ENCODE data around the gene NAA11. TPM values are rescaled to one million over a fixed set of nuclear protein-coding genes. Genes with fewer than 3 reads are reported as not detected.

NAA11 gene
- total RNA-seq: not detected in 2 replicates
- long read RNA-seq: 0 reads

DNA sequence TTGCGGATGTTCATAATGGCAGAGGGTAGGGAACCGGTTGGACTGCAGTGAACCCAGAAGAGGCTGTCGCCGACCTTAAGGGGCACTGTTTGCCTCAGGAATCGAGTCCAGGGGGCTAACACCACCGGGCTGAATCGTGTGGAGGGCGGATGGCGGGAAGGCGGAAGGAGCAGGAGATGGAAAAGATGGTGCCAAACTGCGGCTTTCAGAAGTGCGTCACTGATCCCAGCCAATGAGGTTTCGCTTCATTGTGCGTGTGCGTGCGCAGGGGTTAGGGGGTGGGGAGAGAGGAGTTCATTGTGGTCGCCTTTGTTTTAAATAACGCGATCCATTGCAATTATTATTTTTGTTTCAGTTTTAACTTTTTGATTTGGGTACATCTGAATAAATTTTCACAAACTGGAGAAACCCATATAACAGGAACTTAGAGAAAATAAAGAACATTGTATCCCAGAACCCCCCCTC is at the start of gene NAA11:
Gene NAA11 (minus strand): TSS at position 198 of the 465 bp plus-strand sequence. CDS start 184 bp downstream, at position 14.
- Mint-ChIP-seq H3K9me3 (ENCODE audit: low read depth) (peaks cover 6% of the 10 kb centered on the region), H3K4me3 (ENCODE audit: low read depth) (no peak within 1 kb of the TSS), H3K27me3 (no peaks in the 10 kb centered on the region), H3K4me1 (ENCODE audit: low read depth) (peaks cover under 1% of the 10 kb centered on the region), H3K36me3 (ENCODE audit: insufficient read depth) (no peaks in the 10 kb centered on the region), H3K27ac (no peak within 1 kb of the TSS)
- no peak for DNase-seq (ENCODE audit: low spot score, unreplicated experiment)
- TF ChIP-seq, protein P1, sequence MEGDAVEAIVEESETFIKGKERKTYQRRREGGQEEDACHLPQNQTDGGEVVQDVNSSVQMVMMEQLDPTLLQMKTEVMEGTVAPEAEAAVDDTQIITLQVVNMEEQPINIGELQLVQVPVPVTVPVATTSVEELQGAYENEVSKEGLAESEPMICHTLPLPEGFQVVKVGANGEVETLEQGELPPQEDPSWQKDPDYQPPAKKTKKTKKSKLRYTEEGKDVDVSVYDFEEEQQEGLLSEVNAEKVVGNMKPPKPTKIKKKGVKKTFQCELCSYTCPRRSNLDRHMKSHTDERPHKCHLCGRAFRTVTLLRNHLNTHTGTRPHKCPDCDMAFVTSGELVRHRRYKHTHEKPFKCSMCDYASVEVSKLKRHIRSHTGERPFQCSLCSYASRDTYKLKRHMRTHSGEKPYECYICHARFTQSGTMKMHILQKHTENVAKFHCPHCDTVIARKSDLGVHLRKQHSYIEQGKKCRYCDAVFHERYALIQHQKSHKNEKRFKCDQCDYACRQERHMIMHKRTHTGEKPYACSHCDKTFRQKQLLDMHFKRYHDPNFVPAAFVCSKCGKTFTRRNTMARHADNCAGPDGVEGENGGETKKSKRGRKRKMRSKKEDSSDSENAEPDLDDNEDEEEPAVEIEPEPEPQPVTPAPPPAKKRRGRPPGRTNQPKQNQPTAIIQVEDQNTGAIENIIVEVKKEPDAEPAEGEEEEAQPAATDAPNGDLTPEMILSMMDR (IDR thresholded peaks at IDR 0.05; ENCODE audit: unreplicated experiment): no peak

DNA sequence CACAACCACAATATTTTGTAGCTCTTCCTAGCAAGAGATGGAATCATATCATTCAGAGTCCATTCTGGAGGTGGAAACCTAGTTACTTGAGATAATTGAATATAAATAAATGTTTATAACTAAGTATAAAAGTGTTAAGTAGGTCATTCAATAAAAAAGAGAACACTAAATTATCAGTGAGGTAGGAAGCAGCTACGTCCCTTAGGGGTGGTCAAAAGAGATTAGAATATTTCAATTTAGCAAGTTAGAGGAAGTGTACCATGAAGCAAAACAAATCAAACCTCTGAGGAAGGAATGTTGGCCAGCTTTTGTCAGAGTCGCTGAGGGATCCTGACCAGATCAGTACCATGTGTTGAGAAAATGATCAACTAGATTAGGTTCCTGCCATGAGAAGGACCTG is 44.2 kb upstream of the NAA11 start:
- H3K36me3 Mint-ChIP-seq (ENCODE audit: insufficient read depth): no peaks in the 10 kb centered on the region

DNA sequence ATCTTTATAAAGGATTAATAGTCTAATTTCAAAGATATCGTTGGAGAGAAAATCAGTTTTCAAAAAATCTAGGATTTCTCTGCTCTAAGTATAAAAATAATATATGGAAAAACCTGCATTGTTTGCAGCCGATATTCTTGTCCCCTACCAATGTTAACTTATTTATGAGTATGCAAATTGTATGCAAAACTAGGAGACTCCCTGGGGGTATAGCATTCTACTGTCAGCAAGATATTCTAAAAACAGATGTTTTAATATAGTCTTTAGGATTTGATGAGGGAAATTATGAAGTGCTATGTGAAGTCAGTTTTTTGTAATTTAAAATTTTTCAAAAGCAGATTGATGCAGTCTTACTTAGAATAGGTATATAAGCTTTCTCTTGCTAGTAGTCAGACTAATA is 41.2 kb upstream of the NAA11 start:
- H3K36me3 Mint-ChIP-seq (ENCODE audit: insufficient read depth): no peaks in the 10 kb centered on the region
- H3K27me3 Mint-ChIP-seq: no peaks in the 10 kb centered on the region
- H3K4me3 Mint-ChIP-seq (ENCODE audit: low read depth): no peak overlapping the region
- no peak overlapping the region for H3K27ac Mint-ChIP-seq
- TF ChIP-seq, protein P1 (IDR thresholded peaks at IDR 0.05; ENCODE audit: unreplicated experiment): no peak
- DNase-seq (ENCODE audit: low spot score, unreplicated experiment): no peak
- no peaks in the 10 kb centered on the region for H3K9me3 Mint-ChIP-seq (ENCODE audit: low read depth)
- H3K4me1 Mint-ChIP-seq (ENCODE audit: low read depth): no peaks in the 10 kb centered on the region

More for the DNA sequence above, 44.2 kb upstream of the NAA11 start:
- Mint-ChIP-seq H3K4me1 (ENCODE audit: low read depth) (no peaks in the 10 kb centered on the region), H3K9me3 (ENCODE audit: low read depth) (peaks cover 2% of the 10 kb centered on the region), H3K27ac (no peak overlapping the region), H3K4me3 (ENCODE audit: low read depth) (no peak overlapping the region), H3K27me3 (no peaks in the 10 kb centered on the region)
- no peak for DNase-seq (ENCODE audit: low spot score, unreplicated experiment)
- TF ChIP-seq, protein P1 (IDR thresholded peaks at IDR 0.05; ENCODE audit: unreplicated experiment): no peak

- H3K9me3 Mint-ChIP-seq (ENCODE audit: low read depth): no peaks in the 10 kb centered on the region
- no peak overlapping the region for H3K4me3 Mint-ChIP-seq (ENCODE audit: low read depth)
- H3K27ac Mint-ChIP-seq: no peak overlapping the region
- no peaks in the 10 kb centered on the region for H3K36me3 Mint-ChIP-seq (ENCODE audit: insufficient read depth)
- TF ChIP-seq, protein P1 (IDR thresholded peaks at IDR 0.05; ENCODE audit: unreplicated experiment): no peak
- no peaks in the 10 kb centered on the region for H3K27me3 Mint-ChIP-seq
- no peak for DNase-seq (ENCODE audit: low spot score, unreplicated experiment)
- no peaks in the 10 kb centered on the region for H3K4me1 Mint-ChIP-seq (ENCODE audit: low read depth)
Measured at GRCh38 chr4:79366422-79366821, 40.6 kb upstream of the NAA11 start.

DNA sequence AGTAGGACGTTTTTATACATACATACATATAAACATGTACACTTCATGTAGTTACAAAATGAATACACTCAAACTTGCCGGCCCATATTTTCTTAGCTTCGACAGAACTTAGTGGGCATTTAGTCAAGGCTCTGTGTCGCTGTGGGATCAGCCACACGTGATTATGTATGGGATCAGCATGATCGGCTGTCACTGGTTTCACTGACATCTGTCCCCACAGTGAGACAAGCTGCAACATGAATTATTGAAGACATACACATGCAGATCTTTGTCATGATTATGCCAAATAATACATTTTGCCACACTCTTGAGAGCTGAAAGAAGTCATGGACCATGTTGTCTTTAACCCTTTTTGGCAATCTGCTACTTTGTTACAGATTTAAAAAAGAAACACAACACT is 38.2 kb upstream of the NAA11 start:
- H3K4me1 Mint-ChIP-seq (ENCODE audit: low read depth): no peaks in the 10 kb centered on the region
- H3K36me3 Mint-ChIP-seq (ENCODE audit: insufficient read depth): no peaks in the 10 kb centered on the region
- no peaks in the 10 kb centered on the region for H3K27me3 Mint-ChIP-seq
- no peak overlapping the region for H3K27ac Mint-ChIP-seq
- DNase-seq (ENCODE audit: low spot score, unreplicated experiment): no peak
- TF ChIP-seq, protein P1 (IDR thresholded peaks at IDR 0.05; ENCODE audit: unreplicated experiment): no peak
- no peaks in the 10 kb centered on the region for H3K9me3 Mint-ChIP-seq (ENCODE audit: low read depth)
- H3K4me3 Mint-ChIP-seq (ENCODE audit: low read depth): no peak overlapping the region

Data from progenitor cell of endocrine pancreas (in vitro differentiated cells).